ENCODE measurements around the gene SLC12A4. TPM values are rescaled to one million over a fixed set of nuclear protein-coding genes. Genes with fewer than 3 reads are reported as not detected.
"Not testable (repeated sequence)": the region's sequence is repeated elsewhere in the genome, so short reads cannot be mapped to it uniquely, and the experiment has no call there.

The SLC12A4 gene
- total and polyA plus RNA-seq, 2 experiments from 2014 or later, result 36.5 to 49.2 TPM

- no peaks in the 10 kb centered on the region for H3K4me1 ChIP-seq (ENCODE audit: low read depth)
- no peak overlapping the region for H3K27ac ChIP-seq
- TF ChIP-seq CTCF (IDR thresholded peaks at IDR 0.05; ENCODE audit: low read depth, low read length), result no peak
- peaks cover 26% of the 10 kb centered on the region for H3K36me3 ChIP-seq
- no peaks in the 10 kb centered on the region for H3K9me3 ChIP-seq (ENCODE audit: low read depth)
- H3K4me3 ChIP-seq, result no peak overlapping the region
- H3K27me3 ChIP-seq, result no peaks in the 10 kb centered on the region
- no peak for DNase-seq (ENCODE audit: low read depth in 1 of 2, low spot score in 1 of 2)
These were observed 25.8 kb downstream of the SLC12A4 start for GRCh38 chr16:67942510-67943255.

DNA sequence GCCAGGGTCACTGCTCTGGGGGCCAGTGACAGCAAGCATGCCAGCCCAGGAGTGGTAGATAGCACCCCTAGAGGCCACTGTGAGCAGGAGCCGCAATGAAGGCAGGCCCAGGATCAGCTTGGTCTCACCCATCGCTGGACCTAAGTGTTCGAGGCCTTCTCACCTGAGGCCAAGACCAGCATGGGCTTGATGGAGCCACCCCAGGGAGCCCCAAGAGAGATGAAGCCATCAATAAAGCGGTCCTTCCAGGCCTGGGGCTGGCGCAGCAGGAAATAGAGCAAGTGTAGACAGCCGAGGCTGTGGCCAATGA is 26.3 kb downstream of the SLC12A4 start:
- peak; percentile 72 for TF ChIP-seq CTCF (IDR thresholded peaks at IDR 0.05; ENCODE audit: low read depth, low read length)
- peak; percentile 40 to 68 for DNase-seq (ENCODE audit: low read depth in 1 of 2, low spot score in 1 of 2)
- Histone ChIP-seq H3K4me3 (no peak overlapping the region), H3K4me1 (ENCODE audit: low read depth) (no peaks in the 10 kb centered on the region), H3K36me3 (peaks cover 21% of the 10 kb centered on the region), H3K9me3 (ENCODE audit: low read depth) (no peaks in the 10 kb centered on the region), H3K27me3 (no peaks in the 10 kb centered on the region), H3K27ac (no peak overlapping the region)

- no peak for DNase-seq (ENCODE audit: low read depth in 1 of 2, low spot score in 1 of 2)
- no peaks in the 10 kb centered on the region for H3K9me3 ChIP-seq (ENCODE audit: low read depth)
- H3K27ac ChIP-seq, result no peak overlapping the region
- peaks cover 3% of the 10 kb centered on the region for H3K4me1 ChIP-seq (ENCODE audit: low read depth)
- no peaks in the 10 kb centered on the region for H3K27me3 ChIP-seq
- TF ChIP-seq CTCF (IDR thresholded peaks at IDR 0.05; ENCODE audit: low read depth, low read length), result no peak
- no peak overlapping the region for H3K4me3 ChIP-seq
- H3K36me3 ChIP-seq, result peaks cover 16% of the 10 kb centered on the region
These were observed 26.8 kb downstream of the SLC12A4 start for GRCh38 chr16:67941469-67942199.

- Histone ChIP-seq H3K4me1 (ENCODE audit: low read depth) (peaks cover 3% of the 10 kb centered on the region), H3K9me3 (ENCODE audit: low read depth) (no peaks in the 10 kb centered on the region), H3K4me3 (no peak overlapping the region), H3K27me3 (no peaks in the 10 kb centered on the region), H3K36me3 (peaks cover 8% of the 10 kb centered on the region), H3K27ac (no peak overlapping the region)
- no peak for TF ChIP-seq CTCF (IDR thresholded peaks at IDR 0.05; ENCODE audit: low read depth, low read length)
- no peak for DNase-seq (ENCODE audit: low read depth in 1 of 2, low spot score in 1 of 2)
These were observed 27.9 kb downstream of the SLC12A4 start for GRCh38 chr16:67940446-67941089.

- H3K27me3 ChIP-seq, result no peaks in the 10 kb centered on the region
- H3K4me1 ChIP-seq (ENCODE audit: low read depth), result peaks cover 8% of the 10 kb centered on the region
- H3K27ac ChIP-seq, result no peak overlapping the region
- no peak for TF ChIP-seq CTCF (IDR thresholded peaks at IDR 0.05; ENCODE audit: low read depth, low read length)
- no peak for DNase-seq (ENCODE audit: low read depth in 1 of 2, low spot score in 1 of 2)
- no peak overlapping the region for H3K4me3 ChIP-seq
- H3K36me3 ChIP-seq, result no peaks in the 10 kb centered on the region
- H3K9me3 ChIP-seq (ENCODE audit: low read depth), result no peaks in the 10 kb centered on the region
These were observed 28.7 kb downstream of the SLC12A4 start for GRCh38 chr16:67939507-67940445.

DNA sequence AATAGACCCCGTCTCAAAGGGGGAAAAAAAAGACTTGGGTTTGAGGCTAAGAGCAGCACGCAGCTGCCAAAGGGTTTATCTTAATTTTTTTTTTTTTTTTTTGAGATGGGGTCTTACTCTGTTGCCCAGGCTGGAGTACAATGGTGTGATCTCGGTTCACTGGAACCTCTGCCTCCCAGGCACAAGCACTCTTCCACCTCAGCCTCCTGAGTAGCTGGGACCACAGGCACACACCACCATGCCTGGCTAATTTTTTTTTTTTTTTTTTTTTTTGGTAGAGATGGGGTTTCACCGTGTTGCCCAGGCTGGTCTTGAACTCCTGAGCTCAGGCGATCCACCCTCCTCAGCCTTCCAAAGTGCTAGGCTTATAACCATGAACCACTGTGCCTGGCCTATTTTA is 30.7 kb downstream of the SLC12A4 start:
- not testable (repeated sequence) for H3K4me1 ChIP-seq (ENCODE audit: low read depth); DNase-seq (ENCODE audit: low read depth in 1 of 2, low spot score in 1 of 2); H3K4me3 ChIP-seq; H3K9me3 ChIP-seq (ENCODE audit: low read depth); H3K36me3 ChIP-seq; H3K27me3 ChIP-seq; H3K27ac ChIP-seq
